HepG2 (cell line): Measurements from ENCODE around the gene SYS1. TPM values are rescaled to one million over a fixed set of nuclear protein-coding genes. Genes with fewer than 3 reads are reported as not detected.

Experiments
- CBFB ChIP-seq: sonication (generic); formaldehyde crosslinking; IDR thresholded peaks from 2 replicates; pipeline ENCODE4 v1.4.0; 2020; ENCODE audit warnings: missing genetic modification reagents
- FOXO1 ChIP-seq: sonication (generic); formaldehyde crosslinking; IDR thresholded peaks from 2 replicates; pipeline ENCODE4 v1.4.0; 2020; ENCODE audit warnings: missing genetic modification reagents
- NFE2L1 ChIP-seq: sonication (generic); formaldehyde crosslinking; IDR thresholded peaks from 2 replicates; pipeline ENCODE4 v1.4.0; 2020; ENCODE audit warnings: missing genetic modification reagents, mild to moderate bottlenecking, borderline replicate concordance
- NFKBIZ ChIP-seq: IDR thresholded peaks from 2 replicates; pipeline ENCODE4 v1.6.1; 2018; ENCODE audit warnings: missing genetic modification reagents, missing compliant biosample characterization
- ZBTB20 ChIP-seq: sonication (generic); formaldehyde crosslinking; IDR thresholded peaks from 2 replicates; pipeline ENCODE4 v1.8.1; 2023; ENCODE audit warnings: missing genetic modification reagents, low read depth, mild to moderate bottlenecking, borderline replicate concordance
- ZNF138 ChIP-seq: sonication (generic); formaldehyde crosslinking; IDR thresholded peaks from 2 replicates; pipeline ENCODE4 v1.5.0; 2020; ENCODE audit warnings: mild to moderate bottlenecking, low read depth, missing genetic modification reagents
- ZNF33A ChIP-seq: sonication (generic); formaldehyde crosslinking; IDR thresholded peaks from 2 replicates; pipeline ENCODE4 v1.5.1; 2020; ENCODE audit warnings: missing genetic modification reagents, mild to moderate bottlenecking, moderate library complexity, borderline replicate concordance
- ZNF598 ChIP-seq: sonication (generic); formaldehyde crosslinking; IDR thresholded peaks from 2 replicates; pipeline ENCODE4 v1.5.1; 2020; ENCODE audit warnings: mild to moderate bottlenecking, missing genetic modification reagents, borderline replicate concordance
- ZNF607 ChIP-seq: sonication (generic); formaldehyde crosslinking; IDR thresholded peaks from 2 replicates; pipeline ENCODE4 v1.5.1; 2020; ENCODE audit warnings: missing genetic modification reagents, mild to moderate bottlenecking, borderline replicate concordance
- ZNF788 ChIP-seq: sonication (generic); formaldehyde crosslinking; IDR thresholded peaks from 2 replicates; pipeline ENCODE4 v1.5.0; 2020; ENCODE audit warnings: mild to moderate bottlenecking, missing genetic modification reagents, borderline replicate concordance
- polyA plus RNA-seq, 8 experiments: library from polyadenylated mRNA; depleted of rRNA in 3 of 8; stranded (reverse) in 7 of 8; unstranded in 1 of 8; fragments of >200 nt; fragmentation: Illumina TruSeq in 4 of 8; extraction: Trizol in 4 of 8; gene quantifications; 2 replicates each; pipeline versions ENCODE4 v1.2.1 to v1.2.3, GENCODE V29; 2011 to 2016; ENCODE audit warnings: low read depth in 4 of 8, missing spikeins in 1 of 8, mixed read lengths in 1 of 8; ENCODE audit not compliant: insufficient read depth in 1 of 8
- total RNA-seq, 5 experiments: library from RNA; depleted of rRNA; stranded (reverse); fragments of >200 nt; fragmentation: Illumina TruSeq; extraction: Trizol; gene quantifications; 2 replicates each; pipeline ENCODE4 v1.2.3, GENCODE V29; 2016; ENCODE audit warnings: low read depth in 1 of 5
- TF ChIP-seq, protein P1 (sequence below), 2 experiments: sonication (generic) in 1 of 2; formaldehyde crosslinking in 1 of 2; IDR thresholded peaks; 2 replicates each; pipeline versions ENCODE4 v1.6.1 to v1.9.0; 2014 to 2022; ENCODE audit warnings: antibody characterized with exemption in 1 of 2, borderline replicate concordance in 1 of 2, inconsistent platforms in 1 of 2, low read depth in 1 of 2, missing genetic modification reagents in 1 of 2
- TF ChIP-seq, protein P2 (sequence below): sonication (generic); formaldehyde crosslinking; IDR thresholded peaks from 2 replicates; pipeline ENCODE4 v1.9.0; 2021; ENCODE audit warnings: missing genetic modification reagents, mild to moderate bottlenecking, borderline replicate concordance
- TF ChIP-seq, protein P3 (sequence below): sonication (generic); formaldehyde crosslinking; conservative IDR thresholded peaks from 2 replicates; pipeline ENCODE4 v1.8.0; 2022; ENCODE audit warnings: low read depth, missing genetic modification reagents
- TF ChIP-seq, protein P4 (sequence below): sonication (generic); formaldehyde crosslinking; IDR thresholded peaks from 2 replicates; pipeline ENCODE4 v1.8.0; 2022; ENCODE audit warnings: missing genetic modification reagents, low read depth, mild to moderate bottlenecking, borderline replicate concordance
- TF ChIP-seq, protein P5 (sequence below): sonication (generic); formaldehyde crosslinking; IDR thresholded peaks from 2 replicates; pipeline ENCODE4 v1.8.0; 2022; ENCODE audit warnings: missing genetic modification reagents, mild to moderate bottlenecking, moderate library complexity, borderline replicate concordance

The SYS1 gene
- total and polyA plus RNA-seq, 2 of the 13 experiments (the other 11 are each of a cell fraction or from before 2014, with no cell fraction given): 38.3 to 65.6 TPM

DNA sequence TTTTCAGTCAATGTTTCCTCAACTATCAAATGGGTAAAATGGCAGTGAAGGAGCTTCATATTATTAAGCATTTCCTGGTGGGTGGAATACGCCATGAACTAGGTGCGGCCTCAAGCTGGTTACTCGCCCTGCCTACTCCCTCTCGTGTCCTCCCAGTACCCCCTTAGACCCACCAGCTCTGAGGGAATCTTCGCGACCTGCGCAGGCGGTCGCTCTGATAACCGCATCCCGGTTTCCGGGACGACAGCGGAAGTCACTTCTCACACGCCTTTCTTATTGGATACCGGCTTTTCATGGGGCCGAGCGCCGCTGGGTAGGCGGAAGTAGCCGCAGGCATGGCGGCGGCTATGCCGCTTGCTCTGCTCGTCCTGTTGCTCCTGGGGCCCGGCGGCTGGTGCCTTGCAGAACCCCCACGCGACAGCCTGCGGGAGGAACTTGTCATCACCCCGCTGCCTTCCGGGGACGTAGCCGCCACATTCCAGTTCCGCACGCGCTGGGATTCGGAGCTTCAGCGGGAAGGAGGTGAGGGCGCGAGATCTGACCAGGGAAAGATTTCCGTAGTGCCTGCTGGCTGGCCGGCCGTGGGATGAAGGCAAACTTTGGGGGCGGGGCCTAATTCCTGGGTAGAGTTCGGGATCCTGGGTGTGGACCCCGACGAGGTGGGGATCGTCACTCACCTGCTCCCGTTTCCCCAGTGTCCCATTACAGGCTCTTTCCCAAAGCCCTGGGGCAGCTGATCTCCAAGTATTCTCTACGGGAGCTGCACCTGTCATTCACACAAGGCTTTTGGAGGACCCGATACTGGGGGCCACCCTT is 53.1 kb downstream of the SYS1 start, which contains the start of gene PIGT (continued):
- TF ChIP-seq, protein P1, sequence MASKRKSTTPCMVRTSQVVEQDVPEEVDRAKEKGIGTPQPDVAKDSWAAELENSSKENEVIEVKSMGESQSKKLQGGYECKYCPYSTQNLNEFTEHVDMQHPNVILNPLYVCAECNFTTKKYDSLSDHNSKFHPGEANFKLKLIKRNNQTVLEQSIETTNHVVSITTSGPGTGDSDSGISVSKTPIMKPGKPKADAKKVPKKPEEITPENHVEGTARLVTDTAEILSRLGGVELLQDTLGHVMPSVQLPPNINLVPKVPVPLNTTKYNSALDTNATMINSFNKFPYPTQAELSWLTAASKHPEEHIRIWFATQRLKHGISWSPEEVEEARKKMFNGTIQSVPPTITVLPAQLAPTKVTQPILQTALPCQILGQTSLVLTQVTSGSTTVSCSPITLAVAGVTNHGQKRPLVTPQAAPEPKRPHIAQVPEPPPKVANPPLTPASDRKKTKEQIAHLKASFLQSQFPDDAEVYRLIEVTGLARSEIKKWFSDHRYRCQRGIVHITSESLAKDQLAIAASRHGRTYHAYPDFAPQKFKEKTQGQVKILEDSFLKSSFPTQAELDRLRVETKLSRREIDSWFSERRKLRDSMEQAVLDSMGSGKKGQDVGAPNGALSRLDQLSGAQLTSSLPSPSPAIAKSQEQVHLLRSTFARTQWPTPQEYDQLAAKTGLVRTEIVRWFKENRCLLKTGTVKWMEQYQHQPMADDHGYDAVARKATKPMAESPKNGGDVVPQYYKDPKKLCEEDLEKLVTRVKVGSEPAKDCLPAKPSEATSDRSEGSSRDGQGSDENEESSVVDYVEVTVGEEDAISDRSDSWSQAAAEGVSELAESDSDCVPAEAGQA (IDR thresholded peaks at IDR 0.05; ENCODE audit: low read depth): peak; percentile 94
- TF ChIP-seq, protein P1 (CRISPR knock-in tag; IDR thresholded peaks at IDR 0.05; ENCODE audit: borderline replicate concordance): no peak
- TF ChIP-seq ZNF33A (CRISPR knock-in tag) (peak; percentile 93; the same call in 1 of the 2 replicates), ZNF598 (CRISPR knock-in tag) (peak; percentile 98), FOXO1 (CRISPR knock-in tag) (peak; percentile 82; the same call in 1 of the 2 replicates), CBFB (CRISPR knock-in tag) (peak; percentile 85), ZNF138 (peak; percentile 83), ZNF607 (peak; percentile 95), ZBTB20 (CRISPR knock-in tag) (peak; percentile 64; the same call in 1 of the 2 replicates), ZNF788 (CRISPR knock-in tag) (peak; percentile 98; the same call in 1 of the 2 replicates), NFE2L1 (CRISPR knock-in tag) (peak; percentile 79; the same call in 1 of the 2 replicates), NFKBIZ (CRISPR knock-in tag) (peak; percentile 81)
- TF ChIP-seq, protein P2, sequence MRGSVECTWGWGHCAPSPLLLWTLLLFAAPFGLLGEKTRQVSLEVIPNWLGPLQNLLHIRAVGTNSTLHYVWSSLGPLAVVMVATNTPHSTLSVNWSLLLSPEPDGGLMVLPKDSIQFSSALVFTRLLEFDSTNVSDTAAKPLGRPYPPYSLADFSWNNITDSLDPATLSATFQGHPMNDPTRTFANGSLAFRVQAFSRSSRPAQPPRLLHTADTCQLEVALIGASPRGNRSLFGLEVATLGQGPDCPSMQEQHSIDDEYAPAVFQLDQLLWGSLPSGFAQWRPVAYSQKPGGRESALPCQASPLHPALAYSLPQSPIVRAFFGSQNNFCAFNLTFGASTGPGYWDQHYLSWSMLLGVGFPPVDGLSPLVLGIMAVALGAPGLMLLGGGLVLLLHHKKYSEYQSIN: no peak; the same call in 1 of the 2 replicates
- TF ChIP-seq, protein P3, sequence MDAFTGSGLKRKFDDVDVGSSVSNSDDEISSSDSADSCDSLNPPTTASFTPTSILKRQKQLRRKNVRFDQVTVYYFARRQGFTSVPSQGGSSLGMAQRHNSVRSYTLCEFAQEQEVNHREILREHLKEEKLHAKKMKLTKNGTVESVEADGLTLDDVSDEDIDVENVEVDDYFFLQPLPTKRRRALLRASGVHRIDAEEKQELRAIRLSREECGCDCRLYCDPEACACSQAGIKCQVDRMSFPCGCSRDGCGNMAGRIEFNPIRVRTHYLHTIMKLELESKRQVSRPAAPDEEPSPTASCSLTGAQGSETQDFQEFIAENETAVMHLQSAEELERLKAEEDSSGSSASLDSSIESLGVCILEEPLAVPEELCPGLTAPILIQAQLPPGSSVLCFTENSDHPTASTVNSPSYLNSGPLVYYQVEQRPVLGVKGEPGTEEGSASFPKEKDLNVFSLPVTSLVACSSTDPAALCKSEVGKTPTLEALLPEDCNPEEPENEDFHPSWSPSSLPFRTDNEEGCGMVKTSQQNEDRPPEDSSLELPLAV (CRISPR knock-in tag): no peak
- TF ChIP-seq, protein P4, sequence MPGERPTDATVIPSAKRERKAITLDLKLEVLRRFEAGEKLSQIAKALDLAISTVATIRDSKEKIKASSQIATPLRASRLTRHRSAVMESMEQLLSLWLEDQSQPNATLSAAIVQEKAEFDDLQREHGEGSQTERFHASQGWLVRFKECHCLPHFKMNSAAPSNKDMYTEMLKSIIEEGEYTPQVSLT (CRISPR knock-in tag): peak; percentile 90; the same call in 1 of the 2 replicates
- TF ChIP-seq, protein P5, sequence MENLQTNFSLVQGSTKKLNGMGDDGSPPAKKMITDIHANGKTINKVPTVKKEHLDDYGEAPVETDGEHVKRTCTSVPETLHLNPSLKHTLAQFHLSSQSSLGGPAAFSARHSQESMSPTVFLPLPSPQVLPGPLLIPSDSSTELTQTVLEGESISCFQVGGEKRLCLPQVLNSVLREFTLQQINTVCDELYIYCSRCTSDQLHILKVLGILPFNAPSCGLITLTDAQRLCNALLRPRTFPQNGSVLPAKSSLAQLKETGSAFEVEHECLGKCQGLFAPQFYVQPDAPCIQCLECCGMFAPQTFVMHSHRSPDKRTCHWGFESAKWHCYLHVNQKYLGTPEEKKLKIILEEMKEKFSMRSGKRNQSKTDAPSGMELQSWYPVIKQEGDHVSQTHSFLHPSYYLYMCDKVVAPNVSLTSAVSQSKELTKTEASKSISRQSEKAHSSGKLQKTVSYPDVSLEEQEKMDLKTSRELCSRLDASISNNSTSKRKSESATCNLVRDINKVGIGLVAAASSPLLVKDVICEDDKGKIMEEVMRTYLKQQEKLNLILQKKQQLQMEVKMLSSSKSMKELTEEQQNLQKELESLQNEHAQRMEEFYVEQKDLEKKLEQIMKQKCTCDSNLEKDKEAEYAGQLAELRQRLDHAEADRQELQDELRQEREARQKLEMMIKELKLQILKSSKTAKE (CRISPR knock-in tag): no peak
